Measurements from ENCODE around the gene KSR1. TPM values are rescaled to one million over a fixed set of nuclear protein-coding genes. Genes with fewer than 3 reads are reported as not detected.
A peak's percentile ranks its signal among the peaks of the same experiment; 100 is the strongest.
"Not testable (repeated sequence)": the region's sequence is repeated elsewhere in the genome, so short reads cannot be mapped to it uniquely, and the experiment has no call there.

Gene KSR1
- polyA plus RNA-seq (2013, experiment 1 of 2): 37.3 TPM
- polyA plus RNA-seq (2013, experiment 2 of 2): 34.7 TPM

GRCh38 chr17:27455914-27456680 is at the start of gene KSR1:
Gene KSR1, plus strand, starts transcription at chr17:27456448. Its CDS starts 196 bp downstream, at chr17:27456644.
- WGBS, 2 experiments (ENCODE audit: insufficient coverage in 2 of 2): 0 to 2% methylated on average over 50 to 55 of the region's 88 CpGs
- Histone ChIP-seq H3K27ac (ENCODE audit: low read depth, low read length, severe bottlenecking) (peak within 1 kb of the TSS; percentile 59), H3K36me3 (ENCODE audit: control insufficient read depth, insufficient read depth, low read length) (peaks cover 4% of the 10 kb centered on the region), H3K4me3 (ENCODE audit: extremely low read depth, insufficient read depth, low read length, poor library complexity, severe bottlenecking) (peak within 1 kb of the TSS; percentile 76), H3K9me3 (ENCODE audit: control insufficient read depth, low read length) (no peaks in the 10 kb centered on the region), H3K4me1 (ENCODE audit: control insufficient read depth, insufficient read depth, low read length, poor library complexity, severe bottlenecking) (peaks cover 20% of the 10 kb centered on the region)

- WGBS, 2 experiments (ENCODE audit: insufficient coverage in 2 of 2): 57 to 67% methylated on average over 5 to 6 of the region's 6 CpGs
- no peak overlapping the region for H3K4me3 ChIP-seq (ENCODE audit: extremely low read depth, insufficient read depth, low read length, poor library complexity, severe bottlenecking)
- H3K9me3 ChIP-seq (ENCODE audit: control insufficient read depth, low read length): no peaks in the 10 kb centered on the region
- no peaks in the 10 kb centered on the region for H3K36me3 ChIP-seq (ENCODE audit: control insufficient read depth, insufficient read depth, low read length)
- H3K4me1 ChIP-seq (ENCODE audit: control insufficient read depth, insufficient read depth, low read length, poor library complexity, severe bottlenecking): peaks cover 13% of the 10 kb centered on the region
- peak overlapping the region; percentile 10 for H3K27ac ChIP-seq (ENCODE audit: low read depth, low read length, severe bottlenecking)
Observed at GRCh38 chr17:27407916-27408864, 48.1 kb upstream of the KSR1 start.

- 91 to 94% methylated on average over 3 of the region's 4 CpGs for WGBS, 2 experiments (ENCODE audit: insufficient coverage in 2 of 2)
- Histone ChIP-seq H3K9me3 (ENCODE audit: control insufficient read depth, low read length) (no peaks in the 10 kb centered on the region), H3K4me3 (ENCODE audit: extremely low read depth, insufficient read depth, low read length, poor library complexity, severe bottlenecking) (no peak overlapping the region), H3K36me3 (ENCODE audit: control insufficient read depth, insufficient read depth, low read length) (no peaks in the 10 kb centered on the region), H3K4me1 (ENCODE audit: control insufficient read depth, insufficient read depth, low read length, poor library complexity, severe bottlenecking) (peaks cover 13% of the 10 kb centered on the region), H3K27ac (ENCODE audit: low read depth, low read length, severe bottlenecking) (no peak overlapping the region)
Observed at GRCh38 chr17:27408891-27409290, 47.4 kb upstream of the KSR1 start.

- H3K9me3 ChIP-seq (ENCODE audit: control insufficient read depth, low read length); H3K27ac ChIP-seq (ENCODE audit: low read depth, low read length, severe bottlenecking); H3K4me3 ChIP-seq (ENCODE audit: extremely low read depth, insufficient read depth, low read length, poor library complexity, severe bottlenecking); H3K36me3 ChIP-seq (ENCODE audit: control insufficient read depth, insufficient read depth, low read length): not testable (repeated sequence)
- H3K4me1 ChIP-seq (ENCODE audit: control insufficient read depth, insufficient read depth, low read length, poor library complexity, severe bottlenecking): peaks cover 16% of the 10 kb centered on the region
- 88 to 91% methylated on average over 5 to 6 of the region's 9 CpGs for WGBS, 2 experiments (ENCODE audit: insufficient coverage in 2 of 2)
Observed at GRCh38 chr17:27412158-27412557, 44.1 kb upstream of the KSR1 start.

- H3K4me3 ChIP-seq (ENCODE audit: extremely low read depth, insufficient read depth, low read length, poor library complexity, severe bottlenecking): no peak overlapping the region
- H3K9me3 ChIP-seq (ENCODE audit: control insufficient read depth, low read length): no peaks in the 10 kb centered on the region
- no peaks in the 10 kb centered on the region for H3K36me3 ChIP-seq (ENCODE audit: control insufficient read depth, insufficient read depth, low read length)
- peaks cover 11% of the 10 kb centered on the region for H3K4me1 ChIP-seq (ENCODE audit: control insufficient read depth, insufficient read depth, low read length, poor library complexity, severe bottlenecking)
- WGBS, 2 experiments (ENCODE audit: insufficient coverage in 2 of 2): 94% methylated on average over 1 to 2 of the region's 2 CpGs
- no peak overlapping the region for H3K27ac ChIP-seq (ENCODE audit: low read depth, low read length, severe bottlenecking)
Observed at GRCh38 chr17:27413315-27413714, 42.9 kb upstream of the KSR1 start.

- H3K27ac ChIP-seq (ENCODE audit: low read depth, low read length, severe bottlenecking): no peak overlapping the region
- H3K4me1 ChIP-seq (ENCODE audit: control insufficient read depth, insufficient read depth, low read length, poor library complexity, severe bottlenecking): peaks cover 6% of the 10 kb centered on the region
- WGBS, 2 experiments (ENCODE audit: insufficient coverage in 2 of 2): 96 to 100% methylated on average over 3 of the region's 3 CpGs
- H3K36me3 ChIP-seq (ENCODE audit: control insufficient read depth, insufficient read depth, low read length): no peaks in the 10 kb centered on the region
- no peak overlapping the region for H3K4me3 ChIP-seq (ENCODE audit: extremely low read depth, insufficient read depth, low read length, poor library complexity, severe bottlenecking)
- H3K9me3 ChIP-seq (ENCODE audit: control insufficient read depth, low read length): no peaks in the 10 kb centered on the region
Observed at GRCh38 chr17:27413792-27414191, 42.5 kb upstream of the KSR1 start.

- Histone ChIP-seq H3K4me3 (ENCODE audit: extremely low read depth, insufficient read depth, low read length, poor library complexity, severe bottlenecking) (no peak overlapping the region), H3K4me1 (ENCODE audit: control insufficient read depth, insufficient read depth, low read length, poor library complexity, severe bottlenecking) (peaks cover 3% of the 10 kb centered on the region), H3K9me3 (ENCODE audit: control insufficient read depth, low read length) (no peaks in the 10 kb centered on the region), H3K36me3 (ENCODE audit: control insufficient read depth, insufficient read depth, low read length) (no peaks in the 10 kb centered on the region), H3K27ac (ENCODE audit: low read depth, low read length, severe bottlenecking) (no peak overlapping the region)
- 91 to 96% methylated on average over 1 to 3 of the region's 3 CpGs for WGBS, 2 experiments (ENCODE audit: insufficient coverage in 2 of 2)
Observed at GRCh38 chr17:27414271-27414670, 42.0 kb upstream of the KSR1 start.

GRCh38 chr17:27414694-27415093 is 41.6 kb upstream of the KSR1 start:
- Histone ChIP-seq H3K9me3 (ENCODE audit: control insufficient read depth, low read length) (no peaks in the 10 kb centered on the region), H3K4me1 (ENCODE audit: control insufficient read depth, insufficient read depth, low read length, poor library complexity, severe bottlenecking) (peaks cover 3% of the 10 kb centered on the region), H3K36me3 (ENCODE audit: control insufficient read depth, insufficient read depth, low read length) (no peaks in the 10 kb centered on the region), H3K4me3 (ENCODE audit: extremely low read depth, insufficient read depth, low read length, poor library complexity, severe bottlenecking) (no peak overlapping the region), H3K27ac (ENCODE audit: low read depth, low read length, severe bottlenecking) (no peak overlapping the region)
- 80 to 85% methylated on average over 1 to 3 of the region's 6 CpGs for WGBS, 2 experiments (ENCODE audit: insufficient coverage in 2 of 2)

- Histone ChIP-seq H3K9me3 (ENCODE audit: control insufficient read depth, low read length) (no peaks in the 10 kb centered on the region), H3K36me3 (ENCODE audit: control insufficient read depth, insufficient read depth, low read length) (no peaks in the 10 kb centered on the region), H3K4me3 (ENCODE audit: extremely low read depth, insufficient read depth, low read length, poor library complexity, severe bottlenecking) (no peak overlapping the region), H3K4me1 (ENCODE audit: control insufficient read depth, insufficient read depth, low read length, poor library complexity, severe bottlenecking) (peaks cover 3% of the 10 kb centered on the region), H3K27ac (ENCODE audit: low read depth, low read length, severe bottlenecking) (no peak overlapping the region)
- 72 to 85% methylated on average over 3 to 5 of the region's 6 CpGs for WGBS, 2 experiments (ENCODE audit: insufficient coverage in 2 of 2)
Observed at GRCh38 chr17:27415120-27415795, 41.0 kb upstream of the KSR1 start.

GRCh38 chr17:27417596-27418365 is 38.5 kb upstream of the KSR1 start:
- Histone ChIP-seq H3K4me3 (ENCODE audit: extremely low read depth, insufficient read depth, low read length, poor library complexity, severe bottlenecking) (no peak overlapping the region), H3K9me3 (ENCODE audit: control insufficient read depth, low read length) (no peaks in the 10 kb centered on the region), H3K27ac (ENCODE audit: low read depth, low read length, severe bottlenecking) (no peak overlapping the region), H3K4me1 (ENCODE audit: control insufficient read depth, insufficient read depth, low read length, poor library complexity, severe bottlenecking) (peaks cover 3% of the 10 kb centered on the region), H3K36me3 (ENCODE audit: control insufficient read depth, insufficient read depth, low read length) (no peaks in the 10 kb centered on the region)
- 93 to 94% methylated on average over 11 to 12 of the region's 13 CpGs for whole genome bisulfite sequencing, 2 experiments (ENCODE audit: insufficient coverage in 2 of 2)
